GM23338 (cell line): ENCODE measurements around the gene CYP4F22.

Experiments used
- CREB1 ChIP-seq: fragments of 250-450 bp; sonication (Bioruptor Pico); IDR thresholded peaks from 2 replicates; pipeline ENCODE4 v1.5.0; 2020; ENCODE audit warnings: low read depth, mild to moderate bottlenecking, moderate library complexity
- EZH2 ChIP-seq: fragments of 200-600 bp; sonication (generic); IDR thresholded peaks from one replicate; pipeline ENCODE4 v1.8.0; 2017; ENCODE audit warnings: antibody characterized with exemption, mild to moderate bottlenecking, low read depth; ENCODE audit not compliant: unreplicated experiment
- EZH2phosphoT487 ChIP-seq: fragments of 200-600 bp; sonication (generic); IDR thresholded peaks from one replicate; pipeline ENCODE4 v1.8.1; 2018; ENCODE audit warnings: antibody characterized with exemption; ENCODE audit not compliant: unreplicated experiment
- JUNB ChIP-seq: IDR thresholded peaks from one replicate; pipeline ENCODE4 v1.6.1; 2016; ENCODE audit warnings: antibody characterized with exemption; ENCODE audit not compliant: unreplicated experiment
- POLR2AphosphoS5 ChIP-seq: IDR thresholded peaks from 2 replicates; pipeline ENCODE4 v1.6.1; 2016; ENCODE audit warnings: antibody characterized with exemption, low read depth
- STAT1 ChIP-seq: IDR thresholded peaks from one replicate; pipeline ENCODE4 v1.6.1; 2016; ENCODE audit warnings: antibody characterized with exemption; ENCODE audit not compliant: unreplicated experiment
- TF ChIP-seq, protein P1 (sequence below), 2 experiments: fragments of 200-600 bp in 1 of 2; sonication (generic) in 1 of 2; conservative IDR thresholded peaks; 2 replicates each; pipeline versions ENCODE4 v1.5.1 to v1.6.1; 2016 to 2017; ENCODE audit warnings: antibody characterized with exemption in 2 of 2, low read depth in 2 of 2, mild to moderate bottlenecking in 2 of 2, moderate library complexity in 1 of 2
- TF ChIP-seq, protein P2 (sequence below): IDR thresholded peaks from one replicate; pipeline ENCODE4 v1.6.1; 2018; ENCODE audit warnings: antibody characterized with exemption; ENCODE audit not compliant: unreplicated experiment
- TF ChIP-seq, protein P3 (sequence below): IDR thresholded peaks from 2 replicates; pipeline ENCODE4 v1.6.1; 2016; ENCODE audit warnings: antibody characterized with exemption

DNA sequence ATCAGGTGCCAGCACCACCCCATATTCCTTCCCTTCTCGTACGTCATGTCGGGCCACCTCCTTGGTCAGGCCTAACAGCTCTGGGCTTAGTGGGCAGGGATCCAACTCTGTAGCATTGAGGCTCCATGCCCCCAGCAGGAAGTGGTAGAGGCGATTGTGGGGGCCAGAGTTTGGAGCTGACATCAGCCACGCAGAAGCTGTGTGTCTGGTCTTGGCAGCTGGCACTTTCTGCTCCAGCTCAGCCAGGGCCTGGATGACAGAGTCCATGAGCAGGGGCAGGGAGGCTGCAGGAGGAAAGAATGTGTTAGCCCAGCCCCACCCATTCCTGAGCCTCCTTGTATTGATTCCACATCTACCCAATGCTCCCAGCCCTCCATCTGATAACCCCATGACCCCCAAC lies 32.0 kb upstream of the CYP4F22 start:
- TF ChIP-seq, protein P1, sequence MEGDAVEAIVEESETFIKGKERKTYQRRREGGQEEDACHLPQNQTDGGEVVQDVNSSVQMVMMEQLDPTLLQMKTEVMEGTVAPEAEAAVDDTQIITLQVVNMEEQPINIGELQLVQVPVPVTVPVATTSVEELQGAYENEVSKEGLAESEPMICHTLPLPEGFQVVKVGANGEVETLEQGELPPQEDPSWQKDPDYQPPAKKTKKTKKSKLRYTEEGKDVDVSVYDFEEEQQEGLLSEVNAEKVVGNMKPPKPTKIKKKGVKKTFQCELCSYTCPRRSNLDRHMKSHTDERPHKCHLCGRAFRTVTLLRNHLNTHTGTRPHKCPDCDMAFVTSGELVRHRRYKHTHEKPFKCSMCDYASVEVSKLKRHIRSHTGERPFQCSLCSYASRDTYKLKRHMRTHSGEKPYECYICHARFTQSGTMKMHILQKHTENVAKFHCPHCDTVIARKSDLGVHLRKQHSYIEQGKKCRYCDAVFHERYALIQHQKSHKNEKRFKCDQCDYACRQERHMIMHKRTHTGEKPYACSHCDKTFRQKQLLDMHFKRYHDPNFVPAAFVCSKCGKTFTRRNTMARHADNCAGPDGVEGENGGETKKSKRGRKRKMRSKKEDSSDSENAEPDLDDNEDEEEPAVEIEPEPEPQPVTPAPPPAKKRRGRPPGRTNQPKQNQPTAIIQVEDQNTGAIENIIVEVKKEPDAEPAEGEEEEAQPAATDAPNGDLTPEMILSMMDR (conservative IDR thresholded peaks at IDR 0.05; ENCODE audit: low read depth in 2 of 2) = no peak
- TF ChIP-seq, protein P2, sequence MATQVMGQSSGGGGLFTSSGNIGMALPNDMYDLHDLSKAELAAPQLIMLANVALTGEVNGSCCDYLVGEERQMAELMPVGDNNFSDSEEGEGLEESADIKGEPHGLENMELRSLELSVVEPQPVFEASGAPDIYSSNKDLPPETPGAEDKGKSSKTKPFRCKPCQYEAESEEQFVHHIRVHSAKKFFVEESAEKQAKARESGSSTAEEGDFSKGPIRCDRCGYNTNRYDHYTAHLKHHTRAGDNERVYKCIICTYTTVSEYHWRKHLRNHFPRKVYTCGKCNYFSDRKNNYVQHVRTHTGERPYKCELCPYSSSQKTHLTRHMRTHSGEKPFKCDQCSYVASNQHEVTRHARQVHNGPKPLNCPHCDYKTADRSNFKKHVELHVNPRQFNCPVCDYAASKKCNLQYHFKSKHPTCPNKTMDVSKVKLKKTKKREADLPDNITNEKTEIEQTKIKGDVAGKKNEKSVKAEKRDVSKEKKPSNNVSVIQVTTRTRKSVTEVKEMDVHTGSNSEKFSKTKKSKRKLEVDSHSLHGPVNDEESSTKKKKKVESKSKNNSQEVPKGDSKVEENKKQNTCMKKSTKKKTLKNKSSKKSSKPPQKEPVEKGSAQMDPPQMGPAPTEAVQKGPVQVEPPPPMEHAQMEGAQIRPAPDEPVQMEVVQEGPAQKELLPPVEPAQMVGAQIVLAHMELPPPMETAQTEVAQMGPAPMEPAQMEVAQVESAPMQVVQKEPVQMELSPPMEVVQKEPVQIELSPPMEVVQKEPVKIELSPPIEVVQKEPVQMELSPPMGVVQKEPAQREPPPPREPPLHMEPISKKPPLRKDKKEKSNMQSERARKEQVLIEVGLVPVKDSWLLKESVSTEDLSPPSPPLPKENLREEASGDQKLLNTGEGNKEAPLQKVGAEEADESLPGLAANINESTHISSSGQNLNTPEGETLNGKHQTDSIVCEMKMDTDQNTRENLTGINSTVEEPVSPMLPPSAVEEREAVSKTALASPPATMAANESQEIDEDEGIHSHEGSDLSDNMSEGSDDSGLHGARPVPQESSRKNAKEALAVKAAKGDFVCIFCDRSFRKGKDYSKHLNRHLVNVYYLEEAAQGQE = no peak
- no peak for TF ChIP-seq POLR2AphosphoS5
- no peak for TF ChIP-seq CREB1
- TF ChIP-seq EZH2phosphoT487 = no peak
- TF ChIP-seq EZH2 = no peak
- no peak for TF ChIP-seq JUNB
- TF ChIP-seq STAT1 = no peak
- TF ChIP-seq, protein P3, sequence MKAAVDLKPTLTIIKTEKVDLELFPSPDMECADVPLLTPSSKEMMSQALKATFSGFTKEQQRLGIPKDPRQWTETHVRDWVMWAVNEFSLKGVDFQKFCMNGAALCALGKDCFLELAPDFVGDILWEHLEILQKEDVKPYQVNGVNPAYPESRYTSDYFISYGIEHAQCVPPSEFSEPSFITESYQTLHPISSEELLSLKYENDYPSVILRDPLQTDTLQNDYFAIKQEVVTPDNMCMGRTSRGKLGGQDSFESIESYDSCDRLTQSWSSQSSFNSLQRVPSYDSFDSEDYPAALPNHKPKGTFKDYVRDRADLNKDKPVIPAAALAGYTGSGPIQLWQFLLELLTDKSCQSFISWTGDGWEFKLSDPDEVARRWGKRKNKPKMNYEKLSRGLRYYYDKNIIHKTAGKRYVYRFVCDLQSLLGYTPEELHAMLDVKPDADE = no peak
